ENCODE results near the gene SMG9.

GRCh38 chr19:43749152-43749551, 5.6 kb downstream of the SMG9 start:
- no peak for TF ChIP-seq EP300 (IDR thresholded peaks at IDR 0.05; ENCODE audit: borderline replicate concordance in 1 of 2, low read depth in 1 of 2, low read length in 1 of 2)
- TF ChIP-seq NRF1 (IDR thresholded peaks at IDR 0.05; ENCODE audit: low read depth, low read length), result no peak
- TF ChIP-seq CTCF (IDR thresholded peaks at IDR 0.05), result no peak
- no peak for TF ChIP-seq FOXJ3 (CRISPR knock-in tag; IDR thresholded peaks at IDR 0.05)
- no peak for TF ChIP-seq POLR2AphosphoS5 (IDR thresholded peaks at IDR 0.05; ENCODE audit: low read depth, low read length)
- TF ChIP-seq FOXM1 (IDR thresholded peaks at IDR 0.05; ENCODE audit: low read depth), result no peak
- TF ChIP-seq RAD21 (IDR thresholded peaks at IDR 0.05; ENCODE audit: low read length), result no peak
- no peak for TF ChIP-seq NFIC (IDR thresholded peaks at IDR 0.05; ENCODE audit: borderline replicate concordance)
- TF ChIP-seq USF2 (IDR thresholded peaks at IDR 0.05; ENCODE audit: borderline replicate concordance, low read depth, low read length), result no peak

Data from SK-N-SH (cell line).